ENCODE data around the gene MRPL45.

MRPL45 gene

DNA sequence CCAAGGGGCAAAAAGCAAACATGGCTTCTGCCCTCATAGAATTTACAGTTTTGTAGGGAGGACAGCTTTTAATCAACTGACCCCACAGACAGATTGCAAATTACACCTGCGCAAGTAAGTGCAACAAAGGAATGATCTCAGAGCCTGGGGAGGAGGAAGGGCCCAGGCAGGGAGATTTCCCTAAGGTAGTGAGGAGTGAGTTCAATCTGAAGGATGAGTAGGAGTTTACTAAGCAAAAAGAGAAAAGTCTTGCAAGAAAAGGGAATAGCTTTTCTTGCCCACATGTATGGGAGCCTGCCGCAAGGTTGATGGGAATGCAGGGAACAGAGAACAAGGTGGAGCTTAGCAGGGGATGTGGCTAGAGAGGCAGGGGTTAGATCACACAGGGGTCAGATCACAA is 53.1 kb downstream of the MRPL45 start:
- DNase-seq, result no peak

DNA sequence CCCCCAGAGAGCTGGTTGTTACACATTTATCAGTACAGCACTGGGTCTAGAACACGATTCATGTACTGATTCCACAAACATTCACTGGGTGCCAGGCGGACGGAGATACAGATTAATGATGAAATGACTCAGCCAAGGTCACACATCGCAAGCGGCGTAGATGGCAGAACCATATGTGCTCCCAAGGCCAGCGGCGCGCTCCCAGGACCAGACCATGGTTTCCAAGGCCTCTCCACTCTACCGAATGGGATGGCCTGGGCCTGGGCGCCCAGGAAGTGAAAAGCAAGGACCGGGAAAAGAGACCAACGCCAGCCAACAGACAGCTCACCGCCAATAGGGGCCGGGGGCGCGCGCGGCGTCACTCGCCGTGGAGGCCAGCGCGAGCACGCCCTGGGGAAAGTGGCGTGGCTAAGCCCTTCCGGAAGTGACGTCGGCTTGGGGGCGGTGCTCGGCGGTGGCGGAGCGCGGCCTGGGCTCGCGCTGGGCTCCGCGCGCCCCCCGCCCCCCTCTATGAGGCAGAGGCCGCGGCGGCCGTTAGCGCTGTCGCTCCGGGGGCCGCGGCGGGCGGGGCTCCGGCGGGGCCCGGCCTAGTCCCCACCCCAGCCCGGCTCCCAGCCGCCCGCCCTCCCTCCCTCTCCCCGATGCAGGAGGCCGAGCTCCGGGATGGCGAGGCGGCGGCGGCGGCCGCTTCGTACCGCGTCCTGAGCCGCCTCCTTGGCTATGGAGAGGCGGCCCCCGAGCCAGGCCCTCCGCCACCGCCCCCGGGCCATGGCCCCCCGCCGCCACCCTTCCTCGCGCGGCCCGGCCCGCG is 54.6 kb downstream of the MRPL45 start, which contains the start of gene SOCS7:
TSS of gene SOCS7 (plus strand) at position 433 of the 811 bp plus-strand sequence. CDS start at position 642, 209 bp downstream.
- peak; percentile 85 for DNase-seq

DNA sequence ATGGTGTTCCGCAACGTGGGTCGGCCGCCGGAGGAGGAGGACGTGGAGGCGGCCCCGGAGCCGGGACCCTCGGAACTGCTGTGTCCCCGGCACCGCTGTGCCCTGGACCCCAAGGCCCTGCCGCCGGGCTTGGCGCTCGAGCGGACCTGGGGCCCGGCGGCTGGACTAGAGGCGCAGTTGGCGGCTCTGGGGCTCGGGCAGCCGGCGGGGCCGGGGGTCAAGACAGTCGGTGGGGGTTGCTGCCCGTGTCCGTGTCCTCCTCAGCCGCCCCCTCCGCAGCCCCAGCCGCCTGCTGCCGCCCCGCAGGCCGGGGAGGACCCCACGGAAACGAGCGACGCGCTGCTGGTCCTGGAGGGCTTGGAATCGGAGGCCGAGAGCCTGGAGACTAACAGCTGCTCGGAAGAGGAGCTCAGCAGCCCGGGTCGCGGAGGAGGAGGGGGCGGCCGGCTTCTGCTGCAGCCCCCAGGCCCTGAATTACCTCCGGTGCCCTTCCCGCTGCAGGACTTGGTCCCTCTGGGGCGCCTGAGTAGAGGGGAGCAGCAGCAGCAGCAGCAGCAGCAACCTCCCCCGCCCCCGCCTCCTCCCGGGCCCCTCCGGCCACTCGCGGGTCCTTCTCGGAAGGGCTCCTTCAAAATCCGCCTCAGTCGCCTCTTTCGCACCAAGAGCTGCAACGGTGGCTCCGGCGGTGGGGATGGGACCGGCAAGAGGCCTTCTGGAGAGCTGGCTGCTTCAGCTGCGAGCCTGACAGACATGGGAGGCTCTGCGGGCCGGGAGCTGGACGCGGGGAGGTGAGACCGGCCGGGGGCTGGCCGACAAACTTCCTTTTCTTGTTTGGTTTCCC is 55.5 kb downstream of the MRPL45 start:
- DNase-seq, result no peak

DNA sequence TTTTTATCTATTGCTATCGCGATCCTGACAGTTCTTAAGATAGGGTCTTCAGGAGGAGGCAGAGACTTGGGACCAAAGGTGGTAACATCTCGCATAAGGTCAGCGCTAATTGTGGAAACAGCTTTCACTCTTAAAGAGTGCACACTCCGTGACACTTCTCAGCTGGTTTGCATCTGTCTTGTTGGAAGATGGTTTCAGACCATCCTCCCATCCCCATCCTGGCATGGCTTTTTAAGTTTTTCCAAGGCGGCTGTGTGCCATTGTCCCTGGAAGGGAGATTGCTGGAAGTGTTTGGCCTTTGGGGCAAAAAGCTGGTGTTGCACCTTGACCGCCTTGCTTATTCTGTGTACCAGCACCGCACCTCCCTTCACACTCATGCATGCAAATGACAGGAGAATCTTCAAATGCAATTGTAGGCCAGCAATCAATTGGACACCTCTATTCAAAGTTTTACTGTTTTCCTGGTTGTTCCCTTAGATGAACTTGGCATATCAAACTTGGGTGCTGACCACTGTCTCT is 56.2 kb downstream of the MRPL45 start:
- DNase-seq, result no peak

DNA sequence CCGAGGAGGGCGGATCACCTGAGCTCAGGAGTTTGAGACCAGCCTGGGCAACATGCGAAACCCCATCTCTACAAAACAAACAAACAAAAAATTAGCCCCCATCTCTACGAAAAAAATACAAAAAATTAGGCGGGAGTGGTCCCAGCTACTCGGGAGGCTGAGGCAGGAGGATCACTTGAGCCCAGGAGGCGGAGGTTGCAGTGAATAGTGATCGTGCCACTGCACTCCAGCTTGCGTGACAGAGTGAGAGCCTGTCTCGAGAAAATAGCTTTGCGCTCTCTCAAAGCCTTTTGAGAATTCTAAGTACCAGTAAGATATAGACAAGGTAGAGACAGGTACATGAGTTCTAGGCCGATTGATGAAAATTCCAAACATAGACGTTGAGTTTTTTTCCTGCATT is 56.7 kb downstream of the MRPL45 start:
- DNase-seq, result no peak

DNA sequence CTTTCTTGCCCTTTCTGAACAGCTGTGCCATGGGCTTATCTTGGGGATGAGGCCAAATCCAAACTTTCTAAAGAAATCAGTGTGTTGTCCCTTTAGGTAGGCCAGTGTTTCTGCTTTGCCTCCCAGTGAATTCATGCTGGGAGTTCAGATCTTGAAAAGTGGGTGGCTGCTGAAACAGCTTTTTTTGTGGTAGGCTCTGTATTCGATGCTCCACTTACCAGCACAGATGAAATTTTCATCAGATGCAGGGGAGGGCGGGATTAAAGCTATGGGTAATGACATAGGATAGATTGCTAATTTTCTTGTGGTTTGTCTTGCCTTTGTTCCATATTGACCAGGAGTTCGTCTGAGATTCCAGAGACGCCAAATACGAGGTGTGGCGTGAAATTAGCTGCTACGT is 57.5 kb downstream of the MRPL45 start:
- no peak for DNase-seq

DNA sequence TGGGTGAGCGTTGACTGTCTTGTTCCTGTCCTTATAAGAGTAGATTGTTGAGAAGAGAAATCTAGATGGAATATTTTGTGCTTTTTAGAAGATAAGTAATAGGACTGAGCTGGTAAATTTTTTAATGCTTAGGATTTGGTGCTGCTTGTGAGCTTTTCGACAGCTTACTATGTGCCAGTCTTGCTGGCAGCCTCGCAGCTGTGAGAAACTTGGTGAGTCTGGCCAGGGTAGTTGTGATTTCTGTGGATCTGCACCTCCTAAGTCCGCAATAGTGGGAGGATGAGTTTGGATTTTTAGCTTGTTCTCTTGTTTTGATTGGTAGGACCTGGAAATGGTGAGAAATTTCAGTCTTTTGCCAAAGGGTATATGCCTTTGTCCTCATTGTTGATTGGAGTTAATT is 58.3 kb downstream of the MRPL45 start:
- no peak for DNase-seq

DNA sequence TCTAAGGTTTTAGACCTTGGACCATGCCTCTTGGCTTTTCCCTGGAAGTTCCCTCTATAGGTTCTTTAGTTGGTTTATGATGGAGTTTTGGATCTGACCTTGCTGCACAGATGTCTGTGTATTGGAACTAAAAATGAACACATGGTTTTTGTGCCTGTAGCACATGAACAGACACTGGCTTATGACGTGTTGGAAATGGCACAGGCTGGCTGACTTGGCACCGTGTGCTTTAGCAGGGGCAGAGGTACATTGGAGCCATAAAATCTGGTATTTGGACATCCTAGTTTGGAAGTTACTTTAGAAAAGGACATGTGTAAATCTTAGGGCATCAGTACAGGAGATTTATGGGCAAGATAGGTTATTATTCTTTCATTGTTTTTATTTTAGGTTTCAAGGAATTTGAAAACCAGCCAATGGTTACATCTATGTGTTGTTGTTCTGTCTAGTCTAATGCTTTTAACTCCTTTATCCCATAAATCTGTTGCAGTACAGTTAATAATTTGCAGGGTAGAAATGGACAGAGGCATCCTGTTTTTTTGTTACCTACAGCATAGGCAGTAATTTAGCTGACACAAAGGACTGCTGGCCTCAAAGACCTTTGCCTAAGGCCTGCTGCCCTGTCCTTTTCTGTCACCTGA is 60.6 kb downstream of the MRPL45 start:
- no peak for DNase-seq

DNA sequence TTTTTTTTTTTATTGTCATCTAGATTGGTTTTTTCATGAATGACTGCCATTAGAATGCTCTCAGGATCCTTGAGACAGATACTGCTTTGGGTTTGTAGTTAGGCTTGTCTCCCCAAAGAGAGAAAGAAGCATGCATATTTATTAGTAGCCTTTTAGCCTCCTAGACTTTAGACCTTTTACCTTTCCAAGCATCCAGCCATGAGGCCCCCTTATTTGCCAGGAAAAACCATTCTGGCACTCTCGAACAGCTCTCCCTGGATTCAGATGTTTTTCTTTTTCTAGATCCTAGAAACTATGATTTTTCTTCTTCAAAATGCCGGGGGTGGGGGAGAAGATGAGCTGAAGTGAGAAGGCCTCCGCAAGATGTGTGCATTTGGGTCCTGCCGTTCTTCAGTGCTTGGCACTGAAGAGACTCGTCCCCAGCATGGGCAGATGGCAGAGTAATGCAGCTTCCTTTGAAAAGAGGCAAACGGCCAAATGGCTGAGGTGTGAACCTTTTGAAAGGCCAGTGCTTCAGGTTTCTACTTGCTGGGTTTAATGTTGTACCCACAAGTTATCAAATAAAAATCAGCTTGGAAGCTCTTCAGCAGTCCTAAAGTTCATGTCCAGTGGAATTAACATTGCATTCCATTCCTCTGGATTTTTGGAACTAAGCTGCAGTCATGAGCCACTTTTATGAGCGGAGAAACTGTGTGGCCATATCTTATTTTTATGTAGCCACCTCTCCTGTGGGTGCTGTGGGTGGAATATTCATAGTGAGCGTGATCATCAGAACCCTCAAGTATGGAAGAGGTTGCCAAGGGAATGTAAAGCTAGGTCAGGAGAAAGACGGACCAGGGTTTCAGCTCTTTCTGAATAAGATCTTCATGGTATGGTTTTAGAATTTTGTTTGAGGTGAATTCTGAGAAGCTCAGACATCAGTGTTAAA is 61.9 kb downstream of the MRPL45 start:
- DNase-seq, result no peak

DNA sequence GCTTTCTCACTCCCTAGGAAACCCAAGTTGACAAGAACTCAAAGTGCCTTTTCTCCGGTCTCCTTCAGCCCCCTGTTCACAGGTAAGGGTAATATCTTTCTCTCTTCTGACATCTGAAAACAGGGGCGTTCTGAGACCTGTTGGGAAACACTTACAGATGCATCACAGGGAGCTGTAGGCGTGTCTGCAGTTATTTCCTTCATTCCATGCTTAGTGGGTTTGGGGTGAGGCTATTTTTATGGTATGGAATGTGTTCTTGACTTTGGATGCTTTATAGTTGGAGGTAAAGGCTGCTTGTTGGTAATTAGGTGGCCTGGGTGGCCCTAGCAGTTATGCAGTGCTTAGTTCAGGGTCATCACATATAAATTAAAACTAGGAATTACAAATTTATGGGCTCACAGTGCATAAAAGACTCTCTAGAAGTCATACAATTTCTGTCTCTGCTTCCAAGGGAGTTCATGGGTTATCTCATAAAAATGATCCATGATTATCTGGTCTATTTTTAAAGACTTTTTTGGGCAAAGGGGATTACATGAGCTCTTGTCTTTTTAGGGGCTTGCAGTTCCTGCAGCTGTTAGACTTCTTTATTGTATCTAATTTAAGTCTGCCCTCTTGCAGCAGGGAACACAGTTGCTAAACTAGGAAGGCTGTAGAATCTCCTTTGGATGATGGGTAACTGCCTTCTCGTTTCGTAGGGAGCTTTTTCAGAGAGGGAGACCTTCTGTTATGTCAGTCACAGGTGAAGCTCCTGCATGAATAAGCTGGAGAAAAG is 64.9 kb downstream of the MRPL45 start:
- DNase-seq, result no peak

DNA sequence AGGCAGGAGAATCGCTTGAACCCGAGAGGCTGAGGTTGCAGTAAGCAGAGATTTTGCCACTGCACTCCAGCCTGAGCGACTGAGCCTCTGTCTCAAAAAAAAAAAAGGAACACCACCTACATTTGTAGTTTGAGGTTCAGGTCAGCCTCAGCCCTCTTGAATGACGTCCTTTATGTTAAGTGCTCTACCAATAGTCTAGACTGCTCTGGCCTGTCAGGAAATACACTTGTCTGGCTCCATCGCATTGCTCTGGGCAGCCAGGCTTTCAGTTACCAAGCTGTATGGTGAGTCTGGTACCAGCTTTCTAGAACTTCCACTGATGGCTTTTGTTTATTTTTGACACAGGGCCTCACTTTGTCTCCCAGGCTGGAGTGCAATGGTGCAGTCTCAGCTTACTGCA is 66.0 kb downstream of the MRPL45 start:
- DNase-seq, result no peak

DNA sequence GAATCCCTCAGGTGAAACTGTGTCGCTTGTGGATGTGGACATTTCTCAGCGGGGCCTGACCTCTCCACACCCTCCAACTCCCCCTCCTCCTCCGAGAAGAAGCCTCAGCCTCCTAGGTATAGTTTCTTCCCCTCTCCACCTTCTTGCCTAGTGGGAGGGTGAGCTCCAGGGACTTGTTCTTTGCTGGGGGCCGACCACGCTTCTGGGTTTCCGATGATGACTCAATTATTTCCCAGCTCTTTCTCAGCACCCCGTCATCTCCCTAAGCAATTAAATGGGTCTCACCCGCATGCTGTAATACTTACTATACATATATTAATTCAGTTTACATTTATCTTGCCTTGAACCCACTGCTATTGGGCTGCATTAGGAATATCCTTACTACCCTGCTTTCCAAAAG is 67.8 kb downstream of the MRPL45 start:
- no peak for DNase-seq

DNA sequence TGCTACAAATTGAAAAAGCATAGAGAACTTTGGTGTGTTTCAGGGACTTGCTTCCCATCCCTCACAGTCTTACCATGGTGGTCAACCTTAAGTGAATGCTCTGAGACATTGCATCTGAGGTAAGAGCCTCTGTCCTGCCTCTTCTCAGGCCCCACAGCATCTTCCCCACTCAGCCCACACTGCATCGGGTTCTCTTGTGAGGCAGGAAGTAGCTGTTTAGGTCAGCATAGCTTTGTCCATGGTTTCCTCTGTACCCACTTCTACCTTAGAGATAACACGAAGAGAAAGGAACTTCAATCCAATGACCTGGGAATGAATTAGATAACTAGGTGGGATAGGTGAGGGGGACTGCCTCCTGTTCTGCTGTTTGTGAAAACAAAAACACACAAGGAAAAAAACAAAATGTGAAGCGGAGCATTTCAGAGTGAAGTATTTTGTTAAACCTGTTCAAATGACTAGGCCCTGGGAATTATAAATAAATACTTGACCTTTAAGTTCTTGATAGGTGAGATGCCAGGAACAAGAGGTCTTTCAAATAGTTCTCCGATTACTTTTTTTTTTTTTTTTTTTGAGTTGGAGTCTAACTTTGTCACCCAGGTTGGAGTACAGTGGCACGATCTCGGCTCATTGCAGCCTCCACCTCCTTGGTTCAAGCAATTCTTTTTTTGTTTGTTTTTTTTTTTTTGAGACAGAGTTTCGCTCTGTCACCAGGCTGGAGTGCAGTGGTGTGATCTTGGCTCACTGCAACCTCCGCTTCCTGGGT is 72.3 kb downstream of the MRPL45 start:
- DNase-seq, result no peak

Data from amniotic stem cell (primary cell).